IPS-18a (cell line): ENCODE results near the gene PIGW.

Experiments
- H3K27ac ChIP-seq: one replicate; pipeline ENCODE4 v1.5.1; 2013; ENCODE audit warnings: low read length
- H3K27me3 ChIP-seq: one replicate; pipeline ENCODE4 v1.6.1; 2013; ENCODE audit warnings: mild to moderate bottlenecking, low read length; ENCODE audit not compliant: control insufficient read depth, insufficient read depth
- H3K36me3 ChIP-seq: one replicate; pipeline ENCODE4 v1.6.1; 2013; ENCODE audit warnings: low read depth, low read length; ENCODE audit not compliant: control insufficient read depth
- H3K4me1 ChIP-seq: one replicate; pipeline ENCODE4 v1.6.1; 2013; ENCODE audit warnings: low read depth, low read length; ENCODE audit not compliant: control insufficient read depth
- H3K4me3 ChIP-seq: one replicate; pipeline ENCODE4 v1.5.1; 2013; ENCODE audit warnings: low read length
- H3K9ac ChIP-seq: one replicate; pipeline ENCODE4 v1.6.1; 2013; ENCODE audit warnings: mild to moderate bottlenecking, low read length, moderate library complexity
- H3K9me3 ChIP-seq: one replicate; pipeline ENCODE4 v1.6.1; 2013; ENCODE audit warnings: low read depth, low read length; ENCODE audit not compliant: control insufficient read depth

Gene PIGW

GRCh38 chr17:36534840-36535668 is at the start of gene PIGW, which contains the start of gene MYO19:
Gene PIGW (plus strand): TSS chr17:36534987. CDS start chr17:36537102, 2,115 bp downstream.
Gene MYO19 (minus strand): TSS chr17:36534868. CDS start chr17:36532538, 2,330 bp downstream.
- Histone ChIP-seq H3K27me3 (no peaks in the 10 kb centered on the region), H3K9ac (peak within 1 kb of the TSS; percentile 98), H3K4me3 (peak within 1 kb of the TSS; percentile 93), H3K36me3 (peaks cover 42% of the 10 kb centered on the region), H3K27ac (peak within 1 kb of the TSS; percentile 97), H3K4me1 (peaks cover 11% of the 10 kb centered on the region), H3K9me3 (no peaks in the 10 kb centered on the region)

GRCh38 chr17:36485027-36485426 is 49.8 kb upstream of the PIGW start:
- Histone ChIP-seq H3K36me3 (no peaks in the 10 kb centered on the region), H3K9ac (no peak overlapping the region), H3K9me3 (no peaks in the 10 kb centered on the region), H3K4me3 (no peak overlapping the region), H3K27me3 (peaks cover 44% of the 10 kb centered on the region), H3K27ac (no peak overlapping the region), H3K4me1 (peaks cover 9% of the 10 kb centered on the region)

GRCh38 chr17:36485805-36486203 is 49.0 kb upstream of the PIGW start:
- Histone ChIP-seq H3K27ac (no peak overlapping the region), H3K4me1 (peaks cover 9% of the 10 kb centered on the region), H3K36me3 (no peaks in the 10 kb centered on the region), H3K27me3 (peaks cover 44% of the 10 kb centered on the region), H3K9me3 (no peaks in the 10 kb centered on the region), H3K9ac (peak overlapping the region; percentile 73), H3K4me3 (peak overlapping the region; percentile 80)

- Histone ChIP-seq H3K9ac (peak within 1 kb of the TSS; percentile 73), H3K4me3 (peak within 1 kb of the TSS; percentile 80), H3K27me3 (peaks cover 44% of the 10 kb centered on the region), H3K27ac (no peak within 1 kb of the TSS), H3K4me1 (peaks cover 9% of the 10 kb centered on the region), H3K36me3 (no peaks in the 10 kb centered on the region), H3K9me3 (no peaks in the 10 kb centered on the region)
These were observed 48.3 kb upstream of the PIGW start, which contains the start of gene ZNHIT3 for GRCh38 chr17:36486204-36487194. Gene ZNHIT3 (plus strand): TSS chr17:36486681. CDS start chr17:36486700, 19 bp downstream.

GRCh38 chr17:36493956-36494355 is 40.8 kb upstream of the PIGW start:
- no peak overlapping the region for H3K27ac ChIP-seq

GRCh38 chr17:36494674-36495073 is 40.1 kb upstream of the PIGW start:
- H3K27me3 ChIP-seq, result no peaks in the 10 kb centered on the region
- no peak overlapping the region for H3K4me3 ChIP-seq
- H3K27ac ChIP-seq, result no peak overlapping the region
- peaks cover 55% of the 10 kb centered on the region for H3K36me3 ChIP-seq
- H3K9ac ChIP-seq, result no peak overlapping the region
- H3K9me3 ChIP-seq, result no peaks in the 10 kb centered on the region
- H3K4me1 ChIP-seq, result no peaks in the 10 kb centered on the region

More at GRCh38 chr17:36493956-36494355, 40.8 kb upstream of the PIGW start:
- Histone ChIP-seq H3K36me3 (peaks cover 52% of the 10 kb centered on the region), H3K4me1 (no peaks in the 10 kb centered on the region), H3K9ac (no peak overlapping the region), H3K4me3 (no peak overlapping the region), H3K9me3 (no peaks in the 10 kb centered on the region), H3K27me3 (no peaks in the 10 kb centered on the region)

- Histone ChIP-seq H3K9ac (no peak overlapping the region), H3K27me3 (no peaks in the 10 kb centered on the region), H3K4me1 (no peaks in the 10 kb centered on the region), H3K9me3 (no peaks in the 10 kb centered on the region), H3K27ac (no peak overlapping the region), H3K4me3 (no peak overlapping the region), H3K36me3 (peaks cover 55% of the 10 kb centered on the region)
These were observed 39.7 kb upstream of the PIGW start for GRCh38 chr17:36495076-36495578.

- no peak overlapping the region for H3K27ac ChIP-seq
- no peak overlapping the region for H3K9ac ChIP-seq
- no peaks in the 10 kb centered on the region for H3K9me3 ChIP-seq
- no peaks in the 10 kb centered on the region for H3K27me3 ChIP-seq
- H3K36me3 ChIP-seq, result peaks cover 64% of the 10 kb centered on the region
- H3K4me3 ChIP-seq, result no peak overlapping the region
- H3K4me1 ChIP-seq, result no peaks in the 10 kb centered on the region
These were observed 38.6 kb upstream of the PIGW start for GRCh38 chr17:36496018-36496789.

- H3K4me3 ChIP-seq, result no peak overlapping the region
- H3K4me1 ChIP-seq, result no peaks in the 10 kb centered on the region
- no peak overlapping the region for H3K9ac ChIP-seq
- no peaks in the 10 kb centered on the region for H3K27me3 ChIP-seq
- H3K36me3 ChIP-seq, result peaks cover 75% of the 10 kb centered on the region
- H3K27ac ChIP-seq, result no peak overlapping the region
- no peaks in the 10 kb centered on the region for H3K9me3 ChIP-seq
These were observed 36.6 kb upstream of the PIGW start for GRCh38 chr17:36498155-36498554.

- Histone ChIP-seq H3K9ac (no peak overlapping the region), H3K27ac (no peak overlapping the region), H3K4me3 (no peak overlapping the region), H3K9me3 (no peaks in the 10 kb centered on the region), H3K36me3 (peaks cover 75% of the 10 kb centered on the region), H3K4me1 (no peaks in the 10 kb centered on the region), H3K27me3 (no peaks in the 10 kb centered on the region)
These were observed 36.1 kb upstream of the PIGW start for GRCh38 chr17:36498560-36499300.
